Measurements from ENCODE around the gene HOXC9. TPM values are rescaled to one million over a fixed set of nuclear protein-coding genes. Genes with fewer than 3 reads are reported as not detected.

HOXC9 gene
- polyA plus RNA-seq, 1 donor = 25.2 TPM

GRCh38 chr12:53961025-53961761 lies 38.8 kb upstream of the HOXC9 start:
- no peak for DNase-seq

GRCh38 chr12:53963005-53963404 lies 37.0 kb upstream of the HOXC9 start:
- no peak for DNase-seq

GRCh38 chr12:53963434-53964314 lies 36.3 kb upstream of the HOXC9 start:
- DNase-seq = no peak

- no peak for DNase-seq
Measured at GRCh38 chr12:53964315-53964713, 35.6 kb upstream of the HOXC9 start.

- no peak for DNase-seq
Measured at GRCh38 chr12:53965281-53966084, 34.5 kb upstream of the HOXC9 start.

GRCh38 chr12:53966085-53966384 lies 33.9 kb upstream of the HOXC9 start:
- DNase-seq = no peak

- DNase-seq = no peak
Measured at GRCh38 chr12:53966385-53967133, 33.4 kb upstream of the HOXC9 start.

GRCh38 chr12:53967421-53967925 lies 32.5 kb upstream of the HOXC9 start:
- DNase-seq = no peak

GRCh38 chr12:53968214-53969127 lies 31.5 kb upstream of the HOXC9 start:
- DNase-seq = no peak

GRCh38 chr12:53969588-53970259 lies 30.2 kb upstream of the HOXC9 start:
- DNase-seq = no peak

GRCh38 chr12:53970451-53970850 lies 29.5 kb upstream of the HOXC9 start:
- no peak for DNase-seq

GRCh38 chr12:53971129-53971528 lies 28.8 kb upstream of the HOXC9 start:
- no peak for DNase-seq

- DNase-seq = no peak
Measured at GRCh38 chr12:53971686-53972085, 28.3 kb upstream of the HOXC9 start.

- DNase-seq = no peak
Measured at GRCh38 chr12:53972152-53972702, 27.7 kb upstream of the HOXC9 start.

- DNase-seq = no peak
Measured at GRCh38 chr12:53972722-53973235, 27.2 kb upstream of the HOXC9 start, which contains the start of gene HOXC11. TSS of gene HOXC11 (plus strand) at chr12:53973126. CDS start at chr12:53973242, 116 bp downstream.

- DNase-seq = no peak
Measured at GRCh38 chr12:53973236-53974042, 26.5 kb upstream of the HOXC9 start.

- DNase-seq = no peak
Measured at GRCh38 chr12:53974084-53975063, 25.6 kb upstream of the HOXC9 start, which contains the start of gene HOTAIR. TSS of gene HOTAIR (minus strand) at chr12:53974954.

Data from left kidney (tissue), 2 donors.